CD4-positive, alpha-beta T cell treated with Interleukin-21 for 1 hour (primary cell): ENCODE results near the gene ODAPH.

Source experiments
- DNase-seq: peaks from one replicate; pipeline ENCODE4 v3.0.0-alpha.2; 2020

ODAPH gene

GRCh38 chr4:75545526-75545925 lies 10.3 kb upstream of the ODAPH start:
- DNase-seq = no peak

DNA sequence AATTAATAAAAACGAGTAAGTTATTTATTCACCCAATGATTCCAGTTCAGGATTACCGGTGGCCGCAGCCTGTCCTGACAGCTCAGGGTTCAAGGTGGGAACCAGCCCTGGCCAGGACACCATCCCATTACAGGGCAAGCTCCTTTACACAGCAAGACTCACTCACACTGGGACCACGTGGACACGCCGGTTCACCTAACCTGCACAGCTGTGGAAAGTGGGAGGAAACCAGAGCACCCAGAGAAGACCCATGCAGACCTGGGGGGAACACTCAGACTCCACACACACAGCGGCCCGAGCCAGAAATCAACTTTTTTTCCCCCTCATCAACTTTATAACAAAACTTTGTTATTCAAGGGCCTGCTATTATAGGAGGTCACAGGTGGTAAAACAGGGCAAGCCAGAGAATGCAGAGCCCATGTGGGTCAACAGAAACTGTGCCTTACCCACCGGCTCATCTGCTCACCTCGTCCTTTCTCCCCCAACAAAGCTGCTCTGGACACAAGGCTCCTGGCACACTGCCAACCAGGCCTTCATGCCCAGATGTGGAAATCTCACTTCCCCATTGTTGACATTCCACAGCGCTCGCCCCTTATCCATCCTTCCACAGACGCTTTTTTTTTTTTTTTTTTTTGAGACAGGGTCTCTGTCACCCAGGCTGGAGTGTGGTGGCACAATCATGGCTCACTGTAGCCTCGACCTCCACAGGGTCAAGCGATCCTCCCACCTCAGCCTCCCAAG lies 8.0 kb upstream of the ODAPH start:
- DNase-seq = no peak

DNA sequence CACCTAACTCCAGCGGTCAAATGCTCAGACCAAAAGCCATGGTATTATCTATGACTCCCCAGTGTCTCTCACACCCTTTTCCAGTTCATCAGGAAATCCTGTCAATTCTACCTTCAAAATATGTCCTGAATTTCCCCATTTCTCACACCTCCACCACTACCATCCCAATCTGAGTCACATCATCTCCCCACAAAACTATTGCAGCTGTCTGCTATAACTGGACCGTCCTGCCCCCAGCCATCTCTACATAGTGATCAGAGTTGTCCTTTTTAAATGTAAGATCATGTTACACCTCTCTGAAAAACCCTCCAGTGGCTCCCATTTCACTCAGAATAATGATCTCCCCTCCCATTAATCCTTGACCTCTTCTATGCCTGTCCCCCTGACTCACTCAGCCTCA lies 6.8 kb upstream of the ODAPH start:
- no peak for DNase-seq

- no peak for DNase-seq
Measured at GRCh38 chr4:75552452-75552851, 3.4 kb upstream of the ODAPH start.

GRCh38 chr4:75557696-75558095 lies 1.8 kb downstream of the ODAPH start:
- DNase-seq = no peak

GRCh38 chr4:75561789-75562188 lies 5.9 kb downstream of the ODAPH start:
- DNase-seq = no peak

GRCh38 chr4:75564023-75564422 lies 8.2 kb downstream of the ODAPH start:
- no peak for DNase-seq

GRCh38 chr4:75565481-75565880 lies 9.6 kb downstream of the ODAPH start:
- no peak for DNase-seq

GRCh38 chr4:75566911-75567310 lies 11.0 kb downstream of the ODAPH start:
- no peak for DNase-seq

DNA sequence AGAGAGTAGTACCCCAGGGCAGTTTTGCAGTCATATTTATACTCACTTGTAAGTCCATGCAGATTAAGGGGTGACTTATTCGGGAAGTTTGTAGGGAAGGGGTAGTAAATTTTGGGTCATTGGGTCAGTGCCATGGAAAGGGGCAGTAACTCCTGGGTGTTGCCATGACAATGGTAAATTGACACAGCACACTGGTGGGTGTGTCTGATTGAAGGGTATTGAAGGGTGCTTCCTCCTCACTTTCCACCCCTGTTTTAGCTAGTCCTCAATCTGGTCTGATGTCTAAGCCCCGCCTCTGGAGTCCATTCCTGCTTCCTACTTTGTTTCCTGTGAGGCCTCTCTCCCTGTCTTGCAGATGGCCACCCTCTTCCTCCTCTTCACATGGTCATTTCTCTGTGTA lies 11.9 kb downstream of the ODAPH start:
- no peak for DNase-seq

DNA sequence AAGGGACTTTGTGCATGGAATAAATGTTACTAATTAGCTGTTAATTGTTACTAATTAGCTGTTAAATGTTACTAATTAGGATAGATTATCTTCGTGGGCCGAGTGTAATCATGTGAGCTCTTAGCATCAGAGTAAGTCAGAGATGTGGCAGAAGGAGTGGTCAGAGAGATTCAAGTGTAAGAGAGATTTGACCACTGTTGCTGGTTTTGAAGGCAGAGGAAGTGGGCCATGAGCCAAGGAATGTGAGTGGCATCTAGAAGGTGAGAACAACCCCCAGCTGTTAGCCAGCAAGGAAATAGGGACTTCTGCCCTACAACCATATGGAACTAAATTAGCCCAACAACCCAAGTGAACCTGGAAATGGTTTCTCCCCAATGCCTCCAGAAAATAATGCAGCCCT lies 28.2 kb downstream of the ODAPH start:
- DNase-seq = no peak

- no peak for DNase-seq
Measured at GRCh38 chr4:75593393-75593792, 37.5 kb downstream of the ODAPH start.

DNA sequence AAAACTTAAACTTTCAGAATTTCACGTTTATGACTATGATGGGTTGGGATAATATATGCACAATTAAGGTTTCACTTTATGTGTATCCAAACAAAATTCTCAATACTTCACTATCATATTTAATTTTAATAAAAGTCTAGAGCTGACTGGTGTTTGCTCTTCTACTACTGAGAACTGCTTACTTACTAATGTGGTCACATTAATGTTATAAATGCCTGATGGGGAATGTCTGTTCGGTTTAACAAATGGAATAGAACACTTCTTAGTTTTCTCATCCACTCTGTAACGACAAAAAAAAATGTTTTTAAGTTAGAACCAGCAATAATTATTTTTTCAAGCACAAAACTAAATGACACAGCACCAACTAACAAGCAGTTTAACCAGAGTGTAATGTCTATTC lies 40.2 kb downstream of the ODAPH start:
- no peak for DNase-seq

GRCh38 chr4:75598390-75598789 lies 42.5 kb downstream of the ODAPH start:
- no peak for DNase-seq

DNA sequence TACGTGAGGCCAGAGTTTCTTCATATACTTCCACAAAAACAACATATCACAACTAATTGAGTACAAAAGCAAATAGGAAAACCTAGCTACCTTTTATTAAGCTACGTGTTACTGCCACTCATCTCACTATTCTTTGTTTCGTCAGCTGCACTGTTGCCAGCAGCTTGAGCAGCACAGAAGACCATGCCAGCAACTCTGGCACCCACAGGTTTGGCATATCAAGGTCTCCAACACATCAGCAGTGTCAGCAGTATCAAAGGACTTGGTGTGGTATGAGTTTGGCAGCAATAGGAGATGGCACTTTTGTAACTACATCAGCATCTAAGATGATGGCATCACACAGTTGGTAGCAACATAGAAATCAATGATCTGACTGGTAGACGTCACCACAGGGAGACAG lies 43.8 kb downstream of the ODAPH start:
- DNase-seq = no peak

DNA sequence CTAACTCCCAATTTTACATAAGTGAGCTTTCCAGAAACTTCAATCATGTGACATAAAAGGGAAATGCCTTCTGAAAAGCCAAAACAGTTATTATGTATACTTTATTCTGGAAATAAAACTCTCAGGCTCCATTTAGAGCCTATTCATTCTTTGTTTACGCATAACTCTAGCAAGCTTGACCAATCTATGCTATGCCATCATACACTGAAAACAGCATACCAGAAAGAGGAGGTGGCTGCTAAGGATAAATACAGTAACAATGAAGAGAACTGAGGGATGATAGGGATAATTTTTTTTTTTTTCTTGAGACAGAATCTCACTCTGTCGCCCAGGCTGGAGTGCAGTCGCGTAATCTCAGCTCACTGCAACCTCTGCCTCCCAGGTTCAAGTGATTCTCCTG lies 50.1 kb downstream of the ODAPH start:
- DNase-seq = no peak

GRCh38 chr4:75612306-75612705 lies 56.4 kb downstream of the ODAPH start:
- no peak for DNase-seq
